Transverse colon (tissue), 4 donors: ENCODE measurements around the gene KRTAP12-1. TPM values are rescaled to one million over a fixed set of nuclear protein-coding genes. Genes with fewer than 3 reads are reported as not detected.
"Not testable (repeated sequence)": the region's sequence is repeated elsewhere in the genome, so short reads cannot be mapped to it uniquely, and the experiment has no call there.

Experiments
- DNase-seq: peaks from one replicate; pipeline ENCODE4 v3.0.0-alpha.2; 2019
- H3K27ac ChIP-seq, 4 donors: fragments of 200-600 bp; sonication (generic); 2 replicates each; pipeline ENCODE4 v1.5.1; 2016 to 2018; ENCODE audit warnings: inconsistent platforms in 4 of 4
- H3K27me3 ChIP-seq: fragments of 200-600 bp; sonication (generic); 2 replicates; pipeline ENCODE4 v1.5.1; 2017; ENCODE audit warnings: inconsistent platforms
- H3K36me3 ChIP-seq, 4 donors: fragments of 200-600 bp; sonication (generic); 2 replicates each; pipeline ENCODE4 v1.5.1; 2017 to 2019; ENCODE audit warnings: inconsistent platforms in 4 of 4
- H3K4me1 ChIP-seq, 4 donors: fragments of 200-600 bp; sonication (generic); 2 replicates each; pipeline ENCODE4 v1.5.1; 2017 to 2020; ENCODE audit warnings: inconsistent platforms in 4 of 4
- H3K4me3 ChIP-seq, 4 donors: fragments of 200-600 bp; sonication (generic); 1 replicate in 1 of 4; 2 replicates in 3 of 4; pipeline versions ENCODE4 v1.5.1 to v1.6.1; 2017 to 2019; ENCODE audit warnings: inconsistent platforms in 4 of 4
- H3K9me3 ChIP-seq, 2 donors: fragments of 200-600 bp; sonication (generic); 2 replicates each; pipeline ENCODE4 v1.5.1; 2017 to 2019; ENCODE audit warnings: inconsistent platforms in 2 of 2
- CTCF ChIP-seq, 5 experiments: fragments of 200-600 bp in 3 of 5; fragments of 450-650 bp in 2 of 5; sonication (generic) in 3 of 5; IDR thresholded peaks; 1 replicate in 2 of 5; 2 replicates in 3 of 5; pipeline ENCODE4 v1.5.1; 2016 to 2017; ENCODE audit warnings: antibody characterized with exemption in 5 of 5, inconsistent platforms in 3 of 5, mild to moderate bottlenecking in 2 of 5, moderate library complexity in 1 of 5
- EP300 ChIP-seq: sonication (generic); formaldehyde crosslinking; IDR thresholded peaks from one replicate; pipeline ENCODE4 v1.6.1; 2017; ENCODE audit warnings: antibody characterized with exemption, low read depth
- POLR2A ChIP-seq: fragments of 450-650 bp; IDR thresholded peaks from one replicate; pipeline ENCODE4 v1.6.1; 2016; ENCODE audit warnings: antibody characterized with exemption, mild to moderate bottlenecking, moderate library complexity
- POLR2AphosphoS5 ChIP-seq, 3 donors: sonication (generic); formaldehyde crosslinking; IDR thresholded peaks; one replicate each; pipeline ENCODE4 v1.6.1; 2016; ENCODE audit warnings: antibody characterized with exemption in 3 of 3
- WGBS, 2 donors: methylation state at CpG; one replicate each; pipeline ENCODE4 v1.1.5; 2018; ENCODE audit warnings: low coverage in 1 of 2; 5-methylcytosine and 5-hydroxymethylcytosine counted together
- in situ Hi-C, 4 donors: fragments of 200-750 bp; cut with MboI; loops; one replicate each; pipeline versions ENCODE4 v1.15.0 to v1.15.1; 2017; ENCODE audit warnings: low sequenced_read_pairs in 3 of 4, low pct_ligation_motif_present in 1 of 4, low pct_unique_long_range_greater_than_20kb in 1 of 4
- intact Hi-C: fragments of 100-400 bp; cut with DNase I; formaldehyde crosslinking; loops from one replicate; pipeline ENCODE4 v1.15.1; 2023; ENCODE audit warnings: low total_unique reads
- total RNA-seq, 4 donors: library from RNA; depleted of rRNA; stranded (reverse); fragments of >200 nt; gene quantifications; one replicate each; pipeline ENCODE4 v1.1.0, GENCODE V29; 2016

KRTAP12-1 gene
- total RNA-seq, 4 donors from 2014 or later = not detected

- H3K4me1 ChIP-seq = no peaks in the 10 kb centered on the region
- in situ Hi-C loops (loop anchor here in 2 of 4 donors (25.0 kb wide), 1 partner anchor 100 kb away; the partner anchor contains the start of genes KRTAP10-5 (in 2 of the 2) and KRTAP10-6 (in 2 of the 2)), intact Hi-C loops (no loop called here)
- H3K36me3 ChIP-seq = no peaks in the 10 kb centered on the region
- DNase-seq = no peak
- no peak overlapping the region for H3K27ac ChIP-seq
- TF ChIP-seq CTCF (IDR thresholded peaks at IDR 0.05) = no peak
- no peak for TF ChIP-seq EP300
- no peak for TF ChIP-seq POLR2AphosphoS5 (IDR thresholded peaks at IDR 0.05)
- TF ChIP-seq POLR2A = no peak
- 55 to 60% methylated on average over 7 to 11 of the region's 11 CpGs for WGBS, 2 donors
- H3K27me3 ChIP-seq = peaks cover 36% of the 10 kb centered on the region
- H3K9me3 ChIP-seq = peaks cover 2 to 3% of the 10 kb centered on the region in 2 donors
- H3K4me3 ChIP-seq = no peak overlapping the region
These were observed 5.7 kb upstream of the KRTAP12-1 start for GRCh38 chr21:44687671-44688070.

- no peak for DNase-seq
- H3K4me3 ChIP-seq = no peak overlapping the region
- 79% methylated on average over 25 of the region's 25 CpGs; no CpG with 5 or more reads in 1 of the 2 donors for WGBS, 2 donors
- no peak overlapping the region for H3K27ac ChIP-seq
- intact Hi-C loops (no loop called here), in situ Hi-C loops (loop anchor here in 2 of 4 donors (25.0 kb wide), 1 partner anchor 100 kb away; the partner anchor contains the start of genes KRTAP10-5 (in 2 of the 2) and KRTAP10-6 (in 2 of the 2))
- H3K27me3 ChIP-seq = peaks cover 31% of the 10 kb centered on the region
- TF ChIP-seq EP300 (no peak), CTCF (IDR thresholded peaks at IDR 0.05) (no peak), POLR2A (no peak), POLR2AphosphoS5 (IDR thresholded peaks at IDR 0.05) (no peak)
- no peaks in the 10 kb centered on the region for H3K9me3 ChIP-seq
- no peaks in the 10 kb centered on the region for H3K36me3 ChIP-seq
- no peaks in the 10 kb centered on the region for H3K4me1 ChIP-seq
These were observed 5.0 kb upstream of the KRTAP12-1 start for GRCh38 chr21:44686843-44687561.

GRCh38 chr21:44686000-44686781, 4.2 kb upstream of the KRTAP12-1 start:
- WGBS, 2 donors = 64% methylated on average over 12 of the region's 14 CpGs; no CpG with 5 or more reads in 1 of the 2 donors
- H3K27ac ChIP-seq = no peak overlapping the region
- H3K27me3 ChIP-seq = peaks cover 23% of the 10 kb centered on the region
- no peaks in the 10 kb centered on the region for H3K4me1 ChIP-seq
- in situ Hi-C loops = loop anchor here in 2 of 4 donors (25.0 kb wide), 1 partner anchor 99 kb away; the partner anchor contains the start of genes KRTAP10-5 (in 2 of the 2) and KRTAP10-6 (in 2 of the 2)
- intact Hi-C loops = no loop called here
- H3K9me3 ChIP-seq = no peaks in the 10 kb centered on the region
- TF ChIP-seq EP300 (no peak), POLR2A (no peak), POLR2AphosphoS5 (IDR thresholded peaks at IDR 0.05) (no peak), CTCF (IDR thresholded peaks at IDR 0.05) (no peak)
- no peak for DNase-seq
- H3K36me3 ChIP-seq = no peaks in the 10 kb centered on the region
- no peak overlapping the region for H3K4me3 ChIP-seq

GRCh38 chr21:44685050-44685449, 3.1 kb upstream of the KRTAP12-1 start:
- in situ Hi-C loops = loop anchor here in 2 of 4 donors (25.0 kb wide), 1 partner anchor 98 kb away; the partner anchor contains the start of genes KRTAP10-5 (in 2 of the 2) and KRTAP10-6 (in 2 of the 2)
- H3K9me3 ChIP-seq, H3K4me1 ChIP-seq, H3K27ac ChIP-seq, H3K36me3 ChIP-seq, H3K4me3 ChIP-seq, DNase-seq, intact Hi-C loops: not testable (repeated sequence)
- 95% methylated on average over 6 of the region's 6 CpGs; no CpG with 5 or more reads in 1 of the 2 donors for WGBS, 2 donors
- peaks cover 23% of the 10 kb centered on the region for H3K27me3 ChIP-seq
